ENCODE measurements around the gene RNF166.

- TF ChIP-seq CTCF (IDR thresholded peaks at IDR 0.05; ENCODE audit: low read depth, low read length, missing input control) (no peak), REST (IDR thresholded peaks at IDR 0.05) (no peak), SP1 (IDR thresholded peaks at IDR 0.05) (no peak), GABPA (IDR thresholded peaks at IDR 0.05 in 1 of 2, conservative IDR thresholded peaks at IDR 0.05 in 1 of 2) (no peak), EGR1 (IDR thresholded peaks at IDR 0.05; ENCODE audit: low read depth in 2 of 2) (no peak), TAF1 (conservative IDR thresholded peaks at IDR 0.05) (no peak), RAD21 (IDR thresholded peaks at IDR 0.05) (no peak), YY1 (IDR thresholded peaks at IDR 0.05) (no peak), JUND (IDR thresholded peaks at IDR 0.05) (no peak), MAX (IDR thresholded peaks at IDR 0.05) (no peak)
Observed at GRCh38 chr16:88719267-88719932, 13.2 kb upstream of the RNF166 start.
